Endothelial cell of umbilical vein (primary cell): Measurements from ENCODE around the gene FAM193B. TPM values are rescaled to one million over a fixed set of nuclear protein-coding genes. Genes with fewer than 3 reads are reported as not detected.

Experiments used
- BruUV-seq: library from RNA; stranded (reverse); fragments of 400-500 nt; replicated peaks from 2 replicates; lab custom pipeline; 2021; lab: Mats Ljungman, UMichigan
- CTCF ChIA-PET: fragments of 300-600, 350-600 bp; sonication (Branson Sonifier 250); formaldehyde crosslinking; loops from one replicate; lab custom pipeline; 2021; ENCODE audit warnings: antibody characterized with exemption, inconsistent platforms; lab: Charles Lee
- POLR2A ChIA-PET: fragments of 300-600, 350-600 bp; sonication (Branson Sonifier 250); formaldehyde crosslinking; loops from one replicate; lab custom pipeline; 2021; ENCODE audit warnings: antibody characterized with exemption, inconsistent platforms; lab: Charles Lee
- DNase-seq: peaks from one replicate; pipeline ENCODE4 v3.0.0-alpha.2; 2011; ENCODE audit warnings: low read depth, low spot score
- FAIRE-seq: peaks from 2 replicates; lab custom pipeline; 2011; peaks lifted over from hg19 to GRCh38; lab: Jason Lieb, UNC
- H2AFZ ChIP-seq: 2 replicates; pipeline ENCODE4 v1.6.0; 2012; ENCODE audit warnings: low read depth, low read length, control low read depth, inconsistent platforms
- H3K27ac ChIP-seq: 2 replicates; pipeline ENCODE4 v1.5.1; 2011; ENCODE audit warnings: low read depth, mild to moderate bottlenecking, control low read depth, low read length, moderate library complexity; ENCODE audit not compliant: insufficient read depth
- H3K27me3 ChIP-seq, 2 experiments: 2 replicates each; pipeline versions ENCODE4 v1.6.0 to v1.6.1; 2011; ENCODE audit warnings: low read length in 2 of 2, mixed read lengths in 1 of 2; ENCODE audit not compliant: control insufficient read depth in 2 of 2, insufficient read depth in 2 of 2
- H3K36me3 ChIP-seq, 2 experiments: 2 replicates in 1 of 2; 3 replicates in 1 of 2; pipeline ENCODE4 v1.5.1; 2011; ENCODE audit warnings: low read length in 2 of 2, mild to moderate bottlenecking in 1 of 2, moderate library complexity in 1 of 2; ENCODE audit not compliant: control insufficient read depth in 2 of 2, insufficient read depth in 2 of 2; ENCODE audit errors: extremely low read depth in 1 of 2
- H3K4me1 ChIP-seq: 3 replicates; pipeline ENCODE4 v1.5.1; 2011; ENCODE audit warnings: mild to moderate bottlenecking, low read length; ENCODE audit not compliant: control insufficient read depth, insufficient read depth; ENCODE audit errors: extremely low read depth
- H3K4me2 ChIP-seq: 2 replicates; pipeline ENCODE4 v1.6.1; 2011; ENCODE audit warnings: low read length, control low read depth, mixed read lengths; ENCODE audit not compliant: insufficient read depth
- H3K4me3 ChIP-seq, 3 experiments: fragments of 200-600 bp in 1 of 3; sonication (generic), shearing (Covaris generic) in 1 of 3; replicated peaks in 1 of 3; 2 replicates each; pipeline ENCODE4 v1.5.1; 2011 to 2016; ENCODE audit warnings: control low read depth in 3 of 3, low read length in 3 of 3, mild to moderate bottlenecking in 2 of 3, inconsistent platforms in 1 of 3, low read depth in 1 of 3, moderate library complexity in 1 of 3; ENCODE audit not compliant: insufficient read depth in 1 of 3
- H3K79me2 ChIP-seq: 2 replicates; pipeline ENCODE4 v1.6.0; 2012; ENCODE audit warnings: low read length, inconsistent platforms; ENCODE audit not compliant: control insufficient read depth, insufficient read depth
- H3K9ac ChIP-seq: replicated peaks from 2 replicates; pipeline ENCODE3; 2011; ENCODE audit warnings: low read length, control low read depth; ENCODE audit not compliant: insufficient read depth; ENCODE audit errors: extremely low read depth
- H3K9me1 ChIP-seq: replicated peaks from 3 replicates; pipeline ENCODE4 v1.6.0; 2011; ENCODE audit warnings: mild to moderate bottlenecking, low read length; ENCODE audit not compliant: control insufficient read depth, insufficient read depth; ENCODE audit errors: extremely low read depth
- H3K9me3 ChIP-seq: replicated peaks from 2 replicates; pipeline ENCODE4 v1.5.1; 2012; ENCODE audit warnings: low read length, inconsistent platforms; ENCODE audit not compliant: control insufficient read depth, insufficient read depth
- H4K20me1 ChIP-seq: replicated peaks from 2 replicates; pipeline ENCODE3; 2011; ENCODE audit warnings: mild to moderate bottlenecking, low read length; ENCODE audit not compliant: control insufficient read depth, insufficient read depth; ENCODE audit errors: extremely low read depth
- EZH2 ChIP-seq: IDR thresholded peaks from 2 replicates; pipeline ENCODE4 v1.6.1; 2012; ENCODE audit warnings: borderline replicate concordance, low read depth, mild to moderate bottlenecking, moderate library complexity, low read length, inconsistent platforms; ENCODE audit not compliant: severe bottlenecking
- FOS ChIP-seq: IDR thresholded peaks from 2 replicates; pipeline ENCODE4 v1.6.1; 2011; ENCODE audit warnings: mild to moderate bottlenecking, low read length, moderate library complexity, borderline replicate concordance; ENCODE audit not compliant: insufficient read depth
- GATA2 ChIP-seq: IDR thresholded peaks from 2 replicates; pipeline ENCODE4 v1.7.0; 2011; ENCODE audit warnings: low read depth, mild to moderate bottlenecking, moderate library complexity, mixed read lengths, low read length; ENCODE audit not compliant: insufficient read length, insufficient read depth
- JUN ChIP-seq: IDR thresholded peaks from 2 replicates; pipeline ENCODE4 v1.6.1; 2011; ENCODE audit warnings: borderline replicate concordance, low read depth; ENCODE audit not compliant: insufficient read length, insufficient read depth
- MYC ChIP-seq: IDR thresholded peaks from one replicate; pipeline ENCODE4 v1.6.1; 2011; ENCODE audit warnings: mild to moderate bottlenecking, low read depth, low read length
- POLR2A ChIP-seq: IDR thresholded peaks from 2 replicates; pipeline ENCODE4 v1.6.1; 2012; ENCODE audit warnings: low read depth, mild to moderate bottlenecking, control low read depth, low read length
- POLR2AphosphoS5 ChIP-seq: IDR thresholded peaks from 2 replicates; pipeline ENCODE4 v1.6.1; 2012; ENCODE audit warnings: low read depth, mild to moderate bottlenecking, control low read depth, low read length, moderate library complexity; ENCODE audit not compliant: insufficient read depth
- dilution Hi-C: fragments of 300-500 bp; cut with MboI; formaldehyde crosslinking; loops from one replicate; pipeline ENCODE4 v1.15.0; 2019; ENCODE audit warnings: low sequenced_read_pairs; ENCODE audit not compliant: extremely low pct_ligation_motif_present
- intact Hi-C: fragments of 100-400 bp; cut with micrococcal nuclease; formaldehyde crosslinking; loops from one replicate; pipeline ENCODE4 v1.10.0; 2022
- polyA plus RNA-seq, 4 experiments: library from polyadenylated mRNA; depleted of rRNA in 3 of 4; stranded (reverse) in 3 of 4; unstranded in 1 of 4; fragments of >200 nt; gene quantifications; 2 replicates each; pipeline versions ENCODE4 v1.2.1 to v1.2.3, GENCODE V29; 2011 to 2012; ENCODE audit warnings: missing spikeins in 1 of 4
- total RNA-seq: library from RNA; stranded (reverse); gene quantifications from 2 replicates; pipeline ENCODE4 v1.2.3, GENCODE V29; 2021
- TF ChIP-seq, protein P1 (sequence below), 2 donors: IDR thresholded peaks; 1 replicate in 1 of 2; 2 replicates in 1 of 2; pipeline ENCODE4 v1.5.1; 2011; ENCODE audit warnings: low read length in 2 of 2, mild to moderate bottlenecking in 2 of 2, moderate library complexity in 2 of 2, control low read depth in 1 of 2, inconsistent platforms in 1 of 2, low read depth in 1 of 2; ENCODE audit not compliant: insufficient read depth in 1 of 2; ENCODE audit errors: extremely low read depth in 1 of 2
- TF ChIP-seq, protein P2 (sequence below): IDR thresholded peaks from 2 replicates; pipeline ENCODE4 v1.6.1; 2011; ENCODE audit not compliant: insufficient read depth, insufficient read length

The FAM193B gene
- total and polyA plus RNA-seq, 2 donors (not counting 3 experiments of a cell fraction or from before 2014, with no cell fraction given), result 57.9 to 75.7 TPM

DNA sequence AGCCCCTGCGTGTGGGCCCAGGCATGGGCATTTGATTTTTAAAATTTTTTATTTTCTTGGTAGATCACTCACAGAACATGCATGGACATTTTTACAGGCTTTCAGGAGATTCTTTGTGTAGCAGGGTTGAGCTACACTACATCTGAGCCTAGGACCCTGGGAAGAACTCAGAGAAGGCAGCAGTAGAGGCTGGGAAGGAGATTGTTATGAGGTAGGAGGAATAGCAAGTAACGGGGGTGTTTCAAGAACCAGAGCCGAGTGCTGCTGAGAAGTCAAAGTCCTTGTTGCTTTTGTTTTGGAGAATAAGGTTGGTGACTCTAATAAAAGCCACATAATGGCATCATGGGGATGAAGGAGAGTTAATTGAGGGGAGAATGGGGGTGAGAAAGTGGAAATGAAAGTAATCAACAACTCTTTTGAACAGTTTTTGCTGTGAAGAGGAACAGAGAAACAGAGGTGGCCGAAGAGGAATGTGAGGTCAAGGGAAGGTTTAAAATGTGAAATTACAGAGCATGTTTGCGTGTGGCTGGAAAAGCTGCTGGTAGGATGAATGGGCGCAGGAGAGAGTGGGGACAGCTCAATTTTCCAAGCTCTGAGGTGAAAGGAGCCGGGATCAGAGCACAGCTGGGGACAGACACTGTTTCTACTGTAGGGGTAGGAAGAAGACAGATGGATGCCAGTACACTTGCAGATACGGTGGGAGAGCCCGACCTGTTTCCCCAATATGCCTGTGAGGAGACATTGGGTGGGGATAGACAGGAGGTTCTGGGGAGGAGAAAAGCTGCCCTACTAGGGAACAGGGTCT lies 52.3 kb downstream of the FAM193B start:
- ChIA-PET POLR2A (no interaction called here), CTCF (interaction anchor here (0.7 to 4.8 kb wide), 21 partner anchors 8 to 193 kb away, joined by 3 to 58 read pairs (median 4); partner anchors contain the start of genes DDX41 and DOK3)
- Histone ChIP-seq H2AFZ (no peak overlapping the region), H3K27ac (no peak overlapping the region), H3K79me2 (no peaks in the 10 kb centered on the region), H3K4me1 (peaks cover 7% of the 10 kb centered on the region), H3K9ac (no peak overlapping the region), H3K9me3 (no peaks in the 10 kb centered on the region), H3K27me3 (no peaks in the 10 kb centered on the region), H3K36me3 (peaks cover 0 to 3% of the 10 kb centered on the region in 2 experiments), H3K9me1 (no peaks in the 10 kb centered on the region), H3K4me3 (no peak overlapping the region), H4K20me1 (no peaks in the 10 kb centered on the region), H3K4me2 (no peak overlapping the region)
- DNase-seq (no peak), FAIRE-seq (no peak)
- dilution Hi-C loops (no loop called here), intact Hi-C loops (loop anchor here (1.0 to 2.0 kb wide), 5 partner anchors 11 to 387 kb away; no protein-coding TSS in a partner anchor)
- BruUV-seq, result no TSS peak
- TF ChIP-seq GATA2 (no peak), POLR2AphosphoS5 (no peak)

DNA sequence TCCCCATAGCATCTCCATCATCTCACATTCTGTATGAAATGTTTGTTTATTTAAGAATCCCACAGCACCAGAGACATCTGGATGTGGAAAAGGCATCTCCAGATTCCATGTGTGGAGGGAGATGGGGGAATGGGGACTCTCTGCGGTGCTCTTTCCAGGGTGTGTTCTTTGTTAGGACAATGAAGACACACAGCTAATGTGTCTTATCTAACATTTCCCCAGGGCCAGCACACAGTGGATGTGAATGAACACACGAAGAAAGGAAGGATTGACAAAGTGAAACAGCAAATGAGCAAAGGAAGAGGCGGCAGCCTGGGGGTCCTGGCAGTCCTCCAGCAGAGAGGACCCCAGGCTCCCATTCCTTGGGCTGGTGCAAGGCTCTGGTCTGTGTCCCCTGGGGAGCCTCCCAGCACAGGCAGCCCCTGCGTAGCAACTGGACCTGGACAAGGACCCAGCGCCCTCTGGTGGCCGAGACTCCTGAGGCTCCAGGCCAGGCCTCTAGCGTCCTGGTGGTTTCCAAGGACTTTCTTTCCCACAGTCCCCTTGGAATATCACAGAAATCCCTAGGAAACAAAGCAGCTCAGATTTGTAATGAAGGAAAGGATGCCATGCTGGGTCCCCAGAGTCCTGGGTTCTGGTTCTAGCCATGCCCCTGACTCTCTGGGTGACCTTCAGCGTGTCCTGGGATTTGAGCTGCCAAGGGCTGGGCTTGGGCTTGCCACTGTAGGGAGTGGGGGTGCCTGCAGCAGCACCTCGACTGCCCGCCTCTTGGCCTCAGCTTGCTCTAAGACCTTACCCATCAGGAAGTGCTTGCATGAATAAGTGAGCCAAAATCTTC lies 53.5 kb downstream of the FAM193B start:
- Histone ChIP-seq H3K9me3 (no peaks in the 10 kb centered on the region), H3K36me3 (peaks cover 0 to 3% of the 10 kb centered on the region in 2 experiments), H3K4me3 (no peak overlapping the region), H3K79me2 (peaks cover 7% of the 10 kb centered on the region), H2AFZ (no peak overlapping the region), H3K27me3 (no peaks in the 10 kb centered on the region), H3K4me2 (no peak overlapping the region), H3K9ac (no peak overlapping the region), H3K9me1 (no peaks in the 10 kb centered on the region), H4K20me1 (no peaks in the 10 kb centered on the region), H3K4me1 (peaks cover 12% of the 10 kb centered on the region), H3K27ac (no peak overlapping the region)
- CTCF ChIA-PET, result interaction anchor here (0.7 to 4.8 kb wide), 23 partner anchors 9 to 192 kb away, joined by 3 to 58 read pairs (median 3); partner anchors contain the start of genes DDX41 and DOK3
- no peak for TF ChIP-seq EZH2
- TF ChIP-seq, protein P1, sequence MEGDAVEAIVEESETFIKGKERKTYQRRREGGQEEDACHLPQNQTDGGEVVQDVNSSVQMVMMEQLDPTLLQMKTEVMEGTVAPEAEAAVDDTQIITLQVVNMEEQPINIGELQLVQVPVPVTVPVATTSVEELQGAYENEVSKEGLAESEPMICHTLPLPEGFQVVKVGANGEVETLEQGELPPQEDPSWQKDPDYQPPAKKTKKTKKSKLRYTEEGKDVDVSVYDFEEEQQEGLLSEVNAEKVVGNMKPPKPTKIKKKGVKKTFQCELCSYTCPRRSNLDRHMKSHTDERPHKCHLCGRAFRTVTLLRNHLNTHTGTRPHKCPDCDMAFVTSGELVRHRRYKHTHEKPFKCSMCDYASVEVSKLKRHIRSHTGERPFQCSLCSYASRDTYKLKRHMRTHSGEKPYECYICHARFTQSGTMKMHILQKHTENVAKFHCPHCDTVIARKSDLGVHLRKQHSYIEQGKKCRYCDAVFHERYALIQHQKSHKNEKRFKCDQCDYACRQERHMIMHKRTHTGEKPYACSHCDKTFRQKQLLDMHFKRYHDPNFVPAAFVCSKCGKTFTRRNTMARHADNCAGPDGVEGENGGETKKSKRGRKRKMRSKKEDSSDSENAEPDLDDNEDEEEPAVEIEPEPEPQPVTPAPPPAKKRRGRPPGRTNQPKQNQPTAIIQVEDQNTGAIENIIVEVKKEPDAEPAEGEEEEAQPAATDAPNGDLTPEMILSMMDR (IDR thresholded peaks at IDR 0.05; ENCODE audit: extremely low read depth in 1 of 2, insufficient read depth in 1 of 2, low read depth in 1 of 2, low read length in 2 of 2), result peak; percentile 97 to 98
- TF ChIP-seq GATA2, result no peak
- TF ChIP-seq POLR2AphosphoS5, result peak; percentile 17
- TF ChIP-seq FOS, result no peak
- TF ChIP-seq POLR2A, result no peak
- TF ChIP-seq, protein P2, sequence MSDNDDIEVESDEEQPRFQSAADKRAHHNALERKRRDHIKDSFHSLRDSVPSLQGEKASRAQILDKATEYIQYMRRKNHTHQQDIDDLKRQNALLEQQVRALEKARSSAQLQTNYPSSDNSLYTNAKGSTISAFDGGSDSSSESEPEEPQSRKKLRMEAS, result no peak
- TF ChIP-seq JUN, result no peak
- no peak for TF ChIP-seq MYC
- no TSS peak for BruUV-seq
- POLR2A ChIA-PET, result interaction anchor here (0.5 kb wide), 1 partner anchor 21 kb away, joined by 5 read pairs; no protein-coding TSS in a partner anchor
- DNase-seq (peak; percentile 78), FAIRE-seq (peak; percentile 89)
- intact Hi-C loops, result loop anchor here (1.0 to 2.0 kb wide), 5 partner anchors 10 to 386 kb away; no protein-coding TSS in a partner anchor
- dilution Hi-C loops, result no loop called here
